Measurements from ENCODE around the gene ADAMTS2. TPM values are rescaled to one million over a fixed set of nuclear protein-coding genes. Genes with fewer than 3 reads are reported as not detected.

ADAMTS2 gene
- total RNA-seq, 2 experiments from 2014 or later: not detected

DNA sequence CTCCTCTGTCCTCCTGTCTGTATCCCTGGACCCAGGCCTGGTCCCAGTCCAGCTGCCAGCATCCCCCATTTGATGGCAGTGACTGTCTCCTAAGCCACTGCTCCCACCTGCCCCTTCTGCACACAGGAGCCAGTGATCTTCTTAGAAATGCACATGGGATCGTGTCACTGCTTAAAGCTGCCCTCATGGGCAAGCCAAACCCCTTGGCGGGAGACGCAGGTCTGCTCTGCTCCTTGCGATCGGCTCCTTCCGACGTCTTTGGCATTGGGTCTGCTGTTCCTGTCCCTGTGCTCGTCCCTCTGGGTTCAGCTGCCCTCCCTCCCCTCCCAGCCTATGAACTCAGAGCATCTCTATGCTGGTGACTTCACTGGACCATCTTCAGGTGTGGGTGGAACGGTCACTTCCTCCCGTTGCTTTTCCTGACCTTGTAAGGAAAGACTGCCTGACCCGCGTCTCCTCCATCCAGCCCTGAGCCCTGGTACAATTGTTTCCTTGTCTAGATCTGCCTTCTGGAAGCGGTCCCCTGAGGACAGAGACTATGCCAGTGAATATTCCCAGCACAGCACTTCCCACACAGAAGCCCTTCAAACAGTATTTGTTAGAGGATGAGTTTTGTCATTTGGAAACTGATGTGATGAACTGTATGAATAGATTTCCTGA, 168.6 kb downstream of the ADAMTS2 start:
- Mint-ChIP-seq H3K27ac (no peak overlapping the region), H3K36me3 (ENCODE audit: low read depth) (no peaks in the 10 kb centered on the region), H3K27me3 (ENCODE audit: low read depth) (no peaks in the 10 kb centered on the region), H3K4me1 (ENCODE audit: low read depth) (peaks cover 1% of the 10 kb centered on the region), H3K9me3 (ENCODE audit: insufficient read depth) (no peaks in the 10 kb centered on the region), H3K4me3 (no peak overlapping the region)
- no peak for DNase-seq
- ATAC-seq: no peak
- ChIA-PET POLR2A (no interaction called here), CTCF (no interaction called here)

- H3K9me3 Mint-ChIP-seq (ENCODE audit: insufficient read depth): no peaks in the 10 kb centered on the region
- DNase-seq: no peak
- POLR2A ChIA-PET: no interaction called here
- H3K4me1 Mint-ChIP-seq (ENCODE audit: low read depth): no peaks in the 10 kb centered on the region
- no peak overlapping the region for H3K4me3 Mint-ChIP-seq
- H3K27me3 Mint-ChIP-seq (ENCODE audit: low read depth): no peaks in the 10 kb centered on the region
- H3K27ac Mint-ChIP-seq: no peak overlapping the region
- ATAC-seq: no peak
- CTCF ChIA-PET: no interaction called here
- no peaks in the 10 kb centered on the region for H3K36me3 Mint-ChIP-seq (ENCODE audit: low read depth)
These were observed 169.1 kb downstream of the ADAMTS2 start for GRCh38 chr5:179176166-179176565.

- DNase-seq: no peak
- Mint-ChIP-seq H3K36me3 (ENCODE audit: low read depth) (no peaks in the 10 kb centered on the region), H3K4me3 (no peak overlapping the region), H3K9me3 (ENCODE audit: insufficient read depth) (no peaks in the 10 kb centered on the region), H3K4me1 (ENCODE audit: low read depth) (peaks cover 3% of the 10 kb centered on the region), H3K27me3 (ENCODE audit: low read depth) (no peaks in the 10 kb centered on the region), H3K27ac (no peak overlapping the region)
- ATAC-seq: no peak
- ChIA-PET POLR2A (no interaction called here), CTCF (no interaction called here)
These were observed 173.2 kb downstream of the ADAMTS2 start for GRCh38 chr5:179171816-179172745.

- ChIA-PET POLR2A (no interaction called here), CTCF (no interaction called here)
- Mint-ChIP-seq H3K4me1 (ENCODE audit: low read depth) (peaks cover 3% of the 10 kb centered on the region), H3K36me3 (ENCODE audit: low read depth) (no peaks in the 10 kb centered on the region), H3K9me3 (ENCODE audit: insufficient read depth) (no peaks in the 10 kb centered on the region), H3K27ac (no peak overlapping the region), H3K4me3 (no peak overlapping the region), H3K27me3 (ENCODE audit: low read depth) (no peaks in the 10 kb centered on the region)
- ATAC-seq: no peak
- no peak for DNase-seq
These were observed 173.9 kb downstream of the ADAMTS2 start for GRCh38 chr5:179171251-179171815.

DNA sequence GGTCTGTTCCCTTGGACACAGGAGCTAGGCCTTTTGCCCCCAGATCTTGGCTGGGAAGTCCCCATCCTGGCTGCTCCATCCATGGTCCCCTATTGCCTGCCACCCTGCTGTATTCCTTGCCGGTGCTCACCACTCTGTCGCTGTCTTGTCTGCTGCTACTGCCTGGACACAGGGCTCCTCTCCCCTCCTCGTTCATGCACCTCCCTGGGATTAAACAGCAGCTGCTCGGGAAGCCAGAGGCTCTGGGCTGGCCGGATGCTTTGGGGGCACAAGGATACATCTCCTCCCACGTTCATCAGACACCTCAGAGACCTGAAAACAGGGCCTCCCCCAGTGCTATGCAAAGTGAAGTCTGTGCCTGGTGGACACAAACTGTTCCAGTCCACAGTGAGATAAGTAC, 174.7 kb downstream of the ADAMTS2 start:
- ChIA-PET POLR2A (no interaction called here), CTCF (no interaction called here)
- H3K27ac Mint-ChIP-seq: no peak overlapping the region
- H3K27me3 Mint-ChIP-seq (ENCODE audit: low read depth): no peaks in the 10 kb centered on the region
- DNase-seq (no peak), ATAC-seq (no peak)
- H3K4me1 Mint-ChIP-seq (ENCODE audit: low read depth): peaks cover 3% of the 10 kb centered on the region
- H3K4me3 Mint-ChIP-seq: no peak overlapping the region
- H3K36me3 Mint-ChIP-seq (ENCODE audit: low read depth): no peaks in the 10 kb centered on the region
- H3K9me3 Mint-ChIP-seq (ENCODE audit: insufficient read depth): no peaks in the 10 kb centered on the region

DNA sequence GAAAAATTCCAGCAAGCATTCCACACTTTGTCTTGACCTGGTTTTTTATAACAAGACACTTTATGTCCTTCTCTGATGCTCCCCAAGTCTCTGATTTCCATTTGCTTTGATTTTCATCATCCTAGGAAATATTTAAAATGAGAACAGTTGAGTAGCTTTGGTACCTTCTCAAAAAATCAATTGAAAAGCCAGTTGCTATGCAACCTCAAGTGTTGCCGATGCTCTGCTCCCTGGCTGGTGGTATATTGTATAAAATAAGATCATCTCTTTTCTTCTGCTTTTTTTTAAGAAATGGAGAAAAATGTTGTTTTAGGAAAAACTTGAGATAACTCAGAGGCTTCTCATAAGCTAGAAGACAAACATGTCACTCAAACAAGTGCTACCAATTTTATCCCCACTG, 175.4 kb downstream of the ADAMTS2 start:
- Mint-ChIP-seq H3K27ac (no peak overlapping the region), H3K4me3 (no peak overlapping the region), H3K4me1 (ENCODE audit: low read depth) (peaks cover 3% of the 10 kb centered on the region), H3K27me3 (ENCODE audit: low read depth) (no peaks in the 10 kb centered on the region), H3K9me3 (ENCODE audit: insufficient read depth) (no peaks in the 10 kb centered on the region), H3K36me3 (ENCODE audit: low read depth) (no peaks in the 10 kb centered on the region)
- DNase-seq (no peak), ATAC-seq (no peak)
- POLR2A ChIA-PET: no interaction called here
- CTCF ChIA-PET: no interaction called here

- H3K9me3 Mint-ChIP-seq (ENCODE audit: insufficient read depth): no peaks in the 10 kb centered on the region
- ChIA-PET CTCF (no interaction called here), POLR2A (no interaction called here)
- H3K4me1 Mint-ChIP-seq (ENCODE audit: low read depth): peaks cover 3% of the 10 kb centered on the region
- ATAC-seq (no peak), DNase-seq (no peak)
- no peak overlapping the region for H3K4me3 Mint-ChIP-seq
- no peak overlapping the region for H3K27ac Mint-ChIP-seq
- H3K36me3 Mint-ChIP-seq (ENCODE audit: low read depth): no peaks in the 10 kb centered on the region
- no peaks in the 10 kb centered on the region for H3K27me3 Mint-ChIP-seq (ENCODE audit: low read depth)
These were observed 176.6 kb downstream of the ADAMTS2 start for GRCh38 chr5:179168664-179169063.

DNA sequence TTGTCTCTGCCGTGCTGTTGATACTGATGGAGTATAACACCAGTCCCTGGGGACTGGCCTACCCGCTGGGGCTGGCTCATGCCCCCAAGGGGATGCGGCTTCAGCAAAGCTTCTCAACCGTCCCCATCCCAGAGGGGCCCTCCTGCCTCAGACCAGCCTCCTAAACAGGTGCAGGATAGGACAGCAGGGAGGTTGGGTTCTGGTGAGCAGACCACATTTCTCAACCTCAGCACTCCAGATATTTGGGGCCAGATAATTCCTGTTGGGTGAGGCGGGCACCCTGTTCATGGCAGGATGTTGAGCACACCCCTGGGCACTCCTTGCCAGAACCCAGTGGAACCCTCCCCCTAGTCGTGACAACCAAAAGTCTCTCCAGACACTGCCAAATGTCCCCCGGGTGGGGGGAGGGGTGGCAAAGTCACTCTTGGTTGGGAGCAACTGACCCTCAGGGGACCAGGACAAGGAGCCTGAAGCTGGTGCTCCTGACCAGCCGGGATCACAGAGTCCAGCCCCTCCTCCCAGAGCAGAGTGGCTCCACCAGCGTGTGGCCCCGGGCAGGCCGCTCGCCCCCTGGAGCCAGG, 177.3 kb downstream of the ADAMTS2 start:
- Mint-ChIP-seq H3K4me1 (ENCODE audit: low read depth) (peaks cover 3% of the 10 kb centered on the region), H3K27ac (no peak overlapping the region), H3K27me3 (ENCODE audit: low read depth) (no peaks in the 10 kb centered on the region), H3K9me3 (ENCODE audit: insufficient read depth) (no peaks in the 10 kb centered on the region), H3K36me3 (ENCODE audit: low read depth) (no peaks in the 10 kb centered on the region), H3K4me3 (no peak overlapping the region)
- CTCF ChIA-PET: interaction anchor here (0.5 to 1.2 kb wide), 8 partner anchors 11 to 326 kb away, joined by 3 to 17 read pairs (median 3); no protein-coding TSS in a partner anchor
- POLR2A ChIA-PET: interaction anchor here (0.8 kb wide), 1 partner anchor 933 kb away, joined by 3 read pairs; no protein-coding TSS in a partner anchor
- no peak for ATAC-seq
- no peak for DNase-seq

- no peak overlapping the region for H3K4me3 Mint-ChIP-seq
- no peaks in the 10 kb centered on the region for H3K9me3 Mint-ChIP-seq (ENCODE audit: insufficient read depth)
- peaks cover 3% of the 10 kb centered on the region for H3K4me1 Mint-ChIP-seq (ENCODE audit: low read depth)
- H3K27ac Mint-ChIP-seq: no peak overlapping the region
- POLR2A ChIA-PET: interaction anchor here (0.8 kb wide), 1 partner anchor 932 kb away, joined by 3 read pairs; no protein-coding TSS in a partner anchor
- peak; percentile 66 for DNase-seq
- no peaks in the 10 kb centered on the region for H3K27me3 Mint-ChIP-seq (ENCODE audit: low read depth)
- CTCF ChIA-PET: interaction anchor here (0.5 to 1.6 kb wide), 10 partner anchors 10 to 326 kb away, joined by 3 to 17 read pairs (median 3); no protein-coding TSS in a partner anchor
- ATAC-seq: peak; percentile 90
- no peaks in the 10 kb centered on the region for H3K36me3 Mint-ChIP-seq (ENCODE audit: low read depth)
These were observed 178.1 kb downstream of the ADAMTS2 start for GRCh38 chr5:179166886-179167841.

DNA sequence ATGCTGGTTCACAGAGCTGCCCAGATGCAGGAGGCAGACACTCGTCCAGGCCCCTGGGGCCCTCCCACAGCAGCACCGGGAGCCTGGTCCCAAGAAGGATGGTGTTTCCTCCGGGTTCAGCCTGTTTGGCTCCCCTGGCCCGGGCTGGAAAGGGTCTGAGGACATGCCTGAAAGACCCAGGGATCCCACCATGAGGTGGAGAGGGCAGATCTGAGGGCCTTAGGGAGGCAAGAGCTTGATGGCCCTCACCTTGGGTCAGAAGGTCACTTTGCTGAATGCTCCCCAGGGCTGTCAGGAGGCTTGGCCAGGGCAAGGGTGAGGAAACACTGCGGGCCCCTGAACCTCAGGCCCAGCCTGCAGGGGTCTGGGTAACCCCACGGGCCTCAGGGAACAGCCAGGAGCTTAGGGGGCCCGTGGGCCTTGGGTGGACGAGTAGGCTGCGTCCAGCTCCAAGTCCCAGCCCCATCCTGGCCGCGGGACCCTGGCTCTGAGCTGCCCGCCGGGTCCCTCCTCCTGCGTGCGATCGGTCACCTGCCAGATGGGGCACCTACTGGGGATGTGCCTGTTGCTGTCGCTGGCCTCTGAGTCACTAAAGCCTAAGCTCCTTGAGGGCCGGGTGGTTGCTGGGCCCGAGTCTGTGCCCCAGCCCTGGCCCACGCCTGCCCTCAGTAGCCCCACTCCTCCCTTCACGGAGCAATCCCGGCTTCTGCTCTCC, 178.9 kb downstream of the ADAMTS2 start:
- no peaks in the 10 kb centered on the region for H3K36me3 Mint-ChIP-seq (ENCODE audit: low read depth)
- peaks cover 5% of the 10 kb centered on the region for H3K9me3 Mint-ChIP-seq (ENCODE audit: insufficient read depth)
- ATAC-seq (peak; percentile 12), DNase-seq (no peak)
- no peak overlapping the region for H3K27ac Mint-ChIP-seq
- CTCF ChIA-PET: interaction anchor here (0.9 to 1.6 kb wide), 2 partner anchors 315 to 327 kb away, joined by 3 to 10 read pairs; no protein-coding TSS in a partner anchor
- peaks cover 3% of the 10 kb centered on the region for H3K4me1 Mint-ChIP-seq (ENCODE audit: low read depth)
- H3K27me3 Mint-ChIP-seq (ENCODE audit: low read depth): no peaks in the 10 kb centered on the region
- no peak overlapping the region for H3K4me3 Mint-ChIP-seq
- POLR2A ChIA-PET: no interaction called here

Measured in activated CD8-positive, alpha-beta T cell treated with anti-CD3 and anti-CD28 coated beads, Interleukin-2, amount 10 ng/mL, durations not matched to agents 7 days and 5 days (primary cell).